Fibroblast of lung (primary cell): ENCODE data around the gene DNM3.

Source experiments
- CTCF ChIP-seq, 2 donors: IDR thresholded peaks in 1 of 2; conservative IDR thresholded peaks in 1 of 2; 1 replicate in 1 of 2; 2 replicates in 1 of 2; pipeline ENCODE4 v1.5.1; 2011 to 2012; ENCODE audit warnings: low read length in 2 of 2, control low read depth in 1 of 2, inconsistent platforms in 1 of 2, low read depth in 1 of 2, mild to moderate bottlenecking in 1 of 2
- EZH2 ChIP-seq: IDR thresholded peaks from 2 replicates; pipeline ENCODE4 v1.5.1; 2012; ENCODE audit warnings: low read length, control low read depth, mild to moderate bottlenecking; ENCODE audit errors: missing control alignments

GRCh38 chr1:171816300-171816901, 24.9 kb upstream of the DNM3 start:
- TF ChIP-seq CTCF (conservative IDR thresholded peaks at IDR 0.05 in 1 of 2, IDR thresholded peaks at IDR 0.05 in 1 of 2; ENCODE audit: low read depth in 1 of 2, low read length in 2 of 2) (no peak), EZH2 (no peak)
